Bronchial epithelial cell (primary cell): ENCODE data around the gene UBAC2. TPM values are rescaled to one million over a fixed set of nuclear protein-coding genes. Genes with fewer than 3 reads are reported as not detected.

Experiments used
- DNase-seq: peaks from one replicate; pipeline ENCODE4 v3.0.0-alpha.2; 2010; ENCODE audit warnings: low read depth
- FAIRE-seq: peaks from 2 replicates; lab custom pipeline; 2011; peaks lifted over from hg19 to GRCh38; lab: Jason Lieb, UNC
- H3K27me3 ChIP-seq: 2 replicates; pipeline ENCODE4 v1.5.1; 2011; ENCODE audit warnings: low read length; ENCODE audit not compliant: control insufficient read depth, insufficient read depth
- H3K36me3 ChIP-seq: 2 replicates; pipeline ENCODE4 v1.5.1; 2011; ENCODE audit warnings: low read length; ENCODE audit not compliant: control insufficient read depth, insufficient read depth
- H3K4me3 ChIP-seq: 2 replicates; pipeline ENCODE4 v1.5.1; 2011; ENCODE audit warnings: mild to moderate bottlenecking, low read depth, low read length, control low read depth
- CTCF ChIP-seq: IDR thresholded peaks from 2 replicates; pipeline ENCODE4 v1.5.1; 2011; ENCODE audit warnings: mild to moderate bottlenecking, moderate library complexity, low read length, control low read depth, inconsistent platforms; ENCODE audit not compliant: insufficient read depth, severe bottlenecking
- total RNA-seq: library from RNA; depleted of rRNA; stranded (reverse); fragments of >200 nt; gene quantifications from 2 replicates; pipeline ENCODE4 v1.2.1, GENCODE V29; 2014

Gene UBAC2
- total RNA-seq, 1 donor from 2014 or later = 40.0 TPM

DNA sequence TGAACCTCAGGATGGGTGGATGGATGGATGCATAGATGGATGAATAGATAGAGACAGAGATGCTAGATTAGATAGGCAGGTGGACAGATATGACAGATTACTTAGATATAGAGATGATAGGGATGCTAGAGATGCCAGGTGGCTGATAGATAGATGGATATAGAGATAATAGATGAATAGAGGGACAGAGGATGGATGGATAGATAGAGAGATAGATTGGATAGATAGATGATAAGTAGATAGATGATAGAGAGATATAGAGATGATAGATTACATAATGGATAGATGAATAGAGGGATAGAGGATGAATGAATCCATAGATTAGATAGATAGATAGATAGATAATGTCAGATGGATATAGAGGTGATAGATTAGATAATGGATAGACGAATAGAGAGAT lies 212.2 kb downstream of the UBAC2 start:
- Histone ChIP-seq H3K27me3 (peaks cover 2% of the 10 kb centered on the region), H3K36me3 (no peaks in the 10 kb centered on the region), H3K4me3 (no peak overlapping the region)
- DNase-seq (no peak), FAIRE-seq (no peak)
- no peak for TF ChIP-seq CTCF

- TF ChIP-seq CTCF = no peak
- H3K4me3 ChIP-seq = no peak overlapping the region
- no peaks in the 10 kb centered on the region for H3K36me3 ChIP-seq
- peaks cover 2% of the 10 kb centered on the region for H3K27me3 ChIP-seq
- DNase-seq = no peak
- FAIRE-seq = peak; percentile 68
Measured at GRCh38 chr13:99414048-99414995, 213.7 kb downstream of the UBAC2 start.

GRCh38 chr13:99415014-99415650 lies 214.5 kb downstream of the UBAC2 start:
- Histone ChIP-seq H3K36me3 (no peaks in the 10 kb centered on the region), H3K4me3 (no peak overlapping the region), H3K27me3 (peaks cover 3% of the 10 kb centered on the region)
- DNase-seq (no peak), FAIRE-seq (peak; percentile 93)
- no peak for TF ChIP-seq CTCF

- Histone ChIP-seq H3K36me3 (no peaks in the 10 kb centered on the region), H3K27me3 (peaks cover 10% of the 10 kb centered on the region), H3K4me3 (no peak overlapping the region)
- FAIRE-seq (no peak), DNase-seq (no peak)
- TF ChIP-seq CTCF = no peak
Measured at GRCh38 chr13:99415851-99416331, 215.2 kb downstream of the UBAC2 start.

- no peak for TF ChIP-seq CTCF
- peaks cover 10% of the 10 kb centered on the region for H3K27me3 ChIP-seq
- H3K36me3 ChIP-seq = no peaks in the 10 kb centered on the region
- FAIRE-seq (no peak), DNase-seq (no peak)
- no peak overlapping the region for H3K4me3 ChIP-seq
Measured at GRCh38 chr13:99416411-99417121, 215.9 kb downstream of the UBAC2 start.
